Measurements from ENCODE around the gene ANKLE2.
"Not testable (repeated sequence)": the region's sequence is repeated elsewhere in the genome, so short reads cannot be mapped to it uniquely, and the experiment has no call there.

ANKLE2 gene

GRCh38 chr12:132779781-132780353, 18.2 kb upstream of the ANKLE2 start:
- DNase-seq: no peak

GRCh38 chr12:132777614-132778013, 16.0 kb upstream of the ANKLE2 start:
- DNase-seq: no peak

GRCh38 chr12:132776816-132777568, 15.4 kb upstream of the ANKLE2 start:
- DNase-seq: no peak

- DNase-seq: not testable (repeated sequence)
Observed at GRCh38 chr12:132776230-132776625, 14.6 kb upstream of the ANKLE2 start.

- DNase-seq: no peak
Observed at GRCh38 chr12:132775502-132776229, 14.0 kb upstream of the ANKLE2 start.

- no peak for DNase-seq
Observed at GRCh38 chr12:132774646-132775275, 13.1 kb upstream of the ANKLE2 start.

- no peak for DNase-seq
Observed at GRCh38 chr12:132774159-132774558, 12.5 kb upstream of the ANKLE2 start.

- no peak for DNase-seq
Observed at GRCh38 chr12:132773077-132773955, 11.7 kb upstream of the ANKLE2 start.

GRCh38 chr12:132772606-132773005, 11.0 kb upstream of the ANKLE2 start:
- DNase-seq: no peak

GRCh38 chr12:132771126-132771838, 9.7 kb upstream of the ANKLE2 start:
- DNase-seq: no peak

GRCh38 chr12:132766380-132767085, 4.9 kb upstream of the ANKLE2 start:
- DNase-seq: no peak

- DNase-seq: no peak
Observed at GRCh38 chr12:132765361-132765760, 3.7 kb upstream of the ANKLE2 start.

- no peak for DNase-seq
Observed at GRCh38 chr12:132764231-132764630, 2.6 kb upstream of the ANKLE2 start.

- DNase-seq: peak; percentile 93
Observed at GRCh38 chr12:132761921-132762583, 420 bp upstream of the ANKLE2 start.

- DNase-seq: no peak
Observed at GRCh38 chr12:132759359-132759758, 2.3 kb downstream of the ANKLE2 start.

GRCh38 chr12:132758825-132759224, 2.8 kb downstream of the ANKLE2 start:
- DNase-seq: not testable (repeated sequence)

GRCh38 chr12:132754160-132754932, 7.3 kb downstream of the ANKLE2 start:
- DNase-seq: no peak

GRCh38 chr12:132753670-132754069, 8.0 kb downstream of the ANKLE2 start:
- not testable (repeated sequence) for DNase-seq

- no peak for DNase-seq
Observed at GRCh38 chr12:132748319-132748718, 13.3 kb downstream of the ANKLE2 start.
